OCI-LY1 (cell line): Measurements from ENCODE around the gene MGA.

Source experiments
- H2AFZ ChIP-seq: fragments of 200-600 bp; sonication (generic), shearing (Covaris generic); 2 replicates; pipeline ENCODE4 v1.6.0; 2014; ENCODE audit warnings: antibody characterized with exemption, mild to moderate bottlenecking, low read length
- H3F3A ChIP-seq: fragments of 200-600 bp; sonication (generic), shearing (Covaris generic); 2 replicates; pipeline ENCODE4 v1.6.0; 2014; ENCODE audit warnings: mild to moderate bottlenecking, antibody characterized with exemption, low read length, moderate library complexity; ENCODE audit not compliant: insufficient read depth
- H3K27ac ChIP-seq: fragments of 200-600 bp; sonication (generic); 2 replicates; pipeline ENCODE4 v1.5.1; 2014; ENCODE audit warnings: low read length, mixed run types, mild to moderate bottlenecking, low read depth; ENCODE audit not compliant: poor library complexity, severe bottlenecking
- H3K27me3 ChIP-seq: fragments of 200-600 bp; sonication (generic); 2 replicates; pipeline ENCODE4 v1.6.0; 2014; ENCODE audit warnings: antibody characterized with exemption, mild to moderate bottlenecking, low read length, moderate library complexity; ENCODE audit not compliant: insufficient read depth
- H3K36me3 ChIP-seq: fragments of 200-600 bp; sonication (generic); 2 replicates; pipeline ENCODE4 v1.6.1; 2014; ENCODE audit warnings: mild to moderate bottlenecking, antibody characterized with exemption, low read length, moderate library complexity, mixed read lengths; ENCODE audit not compliant: insufficient read depth
- H3K4me1 ChIP-seq: fragments of 200-600 bp; sonication (generic); 2 replicates; pipeline ENCODE4 v1.5.1; 2014; ENCODE audit warnings: mild to moderate bottlenecking, low read length, moderate library complexity; ENCODE audit not compliant: insufficient read depth, severe bottlenecking
- H3K4me2 ChIP-seq: fragments of 200-600 bp; sonication (generic), shearing (Covaris generic); 2 replicates; pipeline ENCODE4 v1.6.1; 2014; ENCODE audit warnings: low read length
- H3K4me3 ChIP-seq: fragments of 200-600 bp; sonication (generic); 2 replicates; pipeline ENCODE4 v1.5.1; 2014; ENCODE audit warnings: low read length, low read depth, mild to moderate bottlenecking, mixed read lengths; ENCODE audit not compliant: poor library complexity, severe bottlenecking
- H3K79me2 ChIP-seq: fragments of 200-600 bp; shearing (Covaris generic); 2 replicates; pipeline ENCODE4 v1.6.1; 2016; ENCODE audit warnings: mixed run types, low read length, mixed read lengths; ENCODE audit not compliant: insufficient read depth
- H3K9ac ChIP-seq: fragments of 200-600 bp; sonication (generic), shearing (Covaris generic); 2 replicates; pipeline ENCODE4 v1.6.1; 2014; ENCODE audit warnings: mild to moderate bottlenecking, low read length, mixed read lengths
- H3K9me2 ChIP-seq: fragments of 200-600 bp; sonication (generic), shearing (Covaris generic); 2 replicates; pipeline ENCODE4 v1.6.1; 2014; ENCODE audit warnings: low read depth, mild to moderate bottlenecking, low read length, mixed read lengths
- H3K9me3 ChIP-seq: fragments of 200-600 bp; shearing (Covaris generic); 2 replicates; pipeline ENCODE4 v1.6.1; 2014; ENCODE audit warnings: low read length, mixed read lengths
- H4K20me1 ChIP-seq: fragments of 200-600 bp; sonication (generic), shearing (Covaris generic); 2 replicates; pipeline ENCODE4 v1.6.0; 2016; ENCODE audit warnings: mild to moderate bottlenecking, low read length; ENCODE audit not compliant: insufficient read depth
- EZH2 ChIP-seq: fragments of 200-600 bp; sonication (generic), shearing (Covaris generic); IDR thresholded peaks from 2 replicates; pipeline ENCODE4 v1.8.0; 2017; ENCODE audit warnings: borderline replicate concordance, mixed run types, mild to moderate bottlenecking, antibody characterized with exemption, low read length, moderate library complexity, mixed read lengths
- TF ChIP-seq, protein P1 (sequence below): fragments of 200-600 bp; sonication (generic), shearing (Covaris generic); IDR thresholded peaks from 2 replicates; pipeline ENCODE4 v1.5.1; 2017; ENCODE audit warnings: mild to moderate bottlenecking, antibody characterized with exemption, low read length, moderate library complexity, mixed read lengths

The MGA gene

DNA sequence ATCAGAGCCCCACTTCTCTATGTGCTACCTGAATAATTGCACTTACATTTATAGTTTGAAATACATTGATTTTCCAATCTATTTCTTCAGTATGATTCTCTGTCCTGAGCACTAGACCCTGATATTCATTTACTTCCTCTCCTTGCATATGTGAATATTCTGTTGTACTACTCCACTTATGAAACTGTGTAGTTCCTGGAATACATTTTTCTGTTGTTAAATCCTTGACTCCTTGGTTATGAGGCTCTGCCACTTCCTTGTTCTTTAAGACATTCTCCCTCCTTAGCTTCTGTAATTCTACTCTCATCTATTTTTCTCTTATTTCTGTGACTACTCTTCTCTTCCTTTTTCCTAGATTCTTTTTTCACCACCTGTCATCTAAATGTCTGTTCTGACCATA lies 12.9 kb upstream of the MGA start:
- H3K4me3 ChIP-seq, result no peak overlapping the region
- H3F3A ChIP-seq, result no peaks in the 10 kb centered on the region
- H3K27me3 ChIP-seq, result peaks cover 6% of the 10 kb centered on the region; the same call in 1 of the 2 replicates
- no peaks in the 10 kb centered on the region for H3K4me1 ChIP-seq
- H3K9me2 ChIP-seq, result no peaks in the 10 kb centered on the region
- H3K36me3 ChIP-seq, result no peaks in the 10 kb centered on the region
- no peaks in the 10 kb centered on the region for H4K20me1 ChIP-seq
- H3K9ac ChIP-seq, result no peak overlapping the region
- no peak overlapping the region for H3K27ac ChIP-seq
- no peaks in the 10 kb centered on the region for H3K9me3 ChIP-seq
- H2AFZ ChIP-seq, result no peak overlapping the region
- H3K79me2 ChIP-seq, result no peaks in the 10 kb centered on the region
- TF ChIP-seq, protein P1, sequence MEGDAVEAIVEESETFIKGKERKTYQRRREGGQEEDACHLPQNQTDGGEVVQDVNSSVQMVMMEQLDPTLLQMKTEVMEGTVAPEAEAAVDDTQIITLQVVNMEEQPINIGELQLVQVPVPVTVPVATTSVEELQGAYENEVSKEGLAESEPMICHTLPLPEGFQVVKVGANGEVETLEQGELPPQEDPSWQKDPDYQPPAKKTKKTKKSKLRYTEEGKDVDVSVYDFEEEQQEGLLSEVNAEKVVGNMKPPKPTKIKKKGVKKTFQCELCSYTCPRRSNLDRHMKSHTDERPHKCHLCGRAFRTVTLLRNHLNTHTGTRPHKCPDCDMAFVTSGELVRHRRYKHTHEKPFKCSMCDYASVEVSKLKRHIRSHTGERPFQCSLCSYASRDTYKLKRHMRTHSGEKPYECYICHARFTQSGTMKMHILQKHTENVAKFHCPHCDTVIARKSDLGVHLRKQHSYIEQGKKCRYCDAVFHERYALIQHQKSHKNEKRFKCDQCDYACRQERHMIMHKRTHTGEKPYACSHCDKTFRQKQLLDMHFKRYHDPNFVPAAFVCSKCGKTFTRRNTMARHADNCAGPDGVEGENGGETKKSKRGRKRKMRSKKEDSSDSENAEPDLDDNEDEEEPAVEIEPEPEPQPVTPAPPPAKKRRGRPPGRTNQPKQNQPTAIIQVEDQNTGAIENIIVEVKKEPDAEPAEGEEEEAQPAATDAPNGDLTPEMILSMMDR, result no peak
- TF ChIP-seq EZH2, result no peak
- H3K4me2 ChIP-seq, result no peak overlapping the region

DNA sequence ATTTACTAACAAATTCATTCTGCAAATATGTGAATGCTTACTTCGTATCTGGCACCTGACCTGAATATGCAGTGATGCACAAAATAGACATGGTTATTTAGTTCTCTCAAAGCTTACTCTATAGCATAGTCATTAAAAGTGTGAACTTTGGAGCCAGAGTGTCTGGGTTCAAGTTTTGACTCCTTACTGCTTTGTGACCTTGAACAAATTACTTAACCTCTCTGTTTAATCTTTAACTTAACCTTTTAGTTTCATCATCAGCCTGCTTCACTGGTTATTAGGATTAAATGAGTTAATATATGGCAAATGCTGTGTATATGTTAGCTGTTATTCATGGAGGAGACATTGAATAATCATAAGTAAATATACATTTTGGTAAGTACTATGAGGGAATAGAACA lies 12.1 kb upstream of the MGA start:
- H3K27ac ChIP-seq, result no peak overlapping the region
- H3K4me3 ChIP-seq, result no peak overlapping the region
- H4K20me1 ChIP-seq, result no peaks in the 10 kb centered on the region
- H3K9ac ChIP-seq, result no peak overlapping the region
- H3K27me3 ChIP-seq, result peaks cover 6% of the 10 kb centered on the region; the same call in 1 of the 2 replicates
- no peaks in the 10 kb centered on the region for H3K9me2 ChIP-seq
- H3K9me3 ChIP-seq, result no peaks in the 10 kb centered on the region
- H3K36me3 ChIP-seq, result no peaks in the 10 kb centered on the region
- no peak overlapping the region for H2AFZ ChIP-seq
- no peaks in the 10 kb centered on the region for H3K79me2 ChIP-seq
- no peaks in the 10 kb centered on the region for H3K4me1 ChIP-seq
- H3K4me2 ChIP-seq, result no peak overlapping the region
- no peak for TF ChIP-seq EZH2
- TF ChIP-seq, protein P1, result no peak
- no peaks in the 10 kb centered on the region for H3F3A ChIP-seq

DNA sequence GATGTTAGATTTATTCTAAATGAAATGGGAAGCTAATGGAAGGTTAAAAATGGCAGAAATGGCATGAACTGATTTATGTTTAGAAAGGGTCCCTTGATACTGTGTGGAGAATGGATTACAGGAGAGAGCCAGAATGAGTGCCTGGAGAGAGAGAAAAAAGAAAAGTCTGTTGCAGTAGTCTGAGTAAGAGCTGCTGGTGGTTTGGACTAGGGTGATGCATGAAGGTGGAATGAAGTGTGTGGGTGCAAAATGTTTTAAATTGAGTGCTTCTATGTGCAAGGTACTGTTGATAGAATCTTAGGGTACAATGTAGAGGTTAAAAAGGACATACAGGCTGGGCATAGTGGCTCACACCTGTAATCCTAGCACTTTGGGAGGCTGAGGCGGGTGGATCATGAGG lies 11.4 kb upstream of the MGA start:
- no peak for TF ChIP-seq EZH2
- TF ChIP-seq, protein P1, result no peak
- Histone ChIP-seq H3K9ac (no peak overlapping the region), H3K4me1 (no peaks in the 10 kb centered on the region), H3K4me2 (no peak overlapping the region), H3F3A (no peaks in the 10 kb centered on the region), H4K20me1 (no peaks in the 10 kb centered on the region), H2AFZ (no peak overlapping the region), H3K4me3 (no peak overlapping the region), H3K79me2 (no peaks in the 10 kb centered on the region), H3K27me3 (peaks cover 6% of the 10 kb centered on the region; the same call in 1 of the 2 replicates), H3K27ac (no peak overlapping the region), H3K9me3 (no peaks in the 10 kb centered on the region), H3K9me2 (no peaks in the 10 kb centered on the region), H3K36me3 (no peaks in the 10 kb centered on the region)
